Endothelial cell of umbilical vein (primary cell): ENCODE data around the gene SEMA4D. TPM values are rescaled to one million over a fixed set of nuclear protein-coding genes. Genes with fewer than 3 reads are reported as not detected.

Experiments used
- BruUV-seq: library from RNA; stranded (reverse); fragments of 400-500 nt; replicated peaks from 2 replicates; lab custom pipeline; 2021; lab: Mats Ljungman, UMichigan
- CTCF ChIA-PET: fragments of 300-600, 350-600 bp; sonication (Branson Sonifier 250); formaldehyde crosslinking; loops from one replicate; lab custom pipeline; 2021; ENCODE audit warnings: antibody characterized with exemption, inconsistent platforms; lab: Charles Lee
- POLR2A ChIA-PET: fragments of 300-600, 350-600 bp; sonication (Branson Sonifier 250); formaldehyde crosslinking; loops from one replicate; lab custom pipeline; 2021; ENCODE audit warnings: antibody characterized with exemption, inconsistent platforms; lab: Charles Lee
- DNase-seq: peaks from one replicate; pipeline ENCODE4 v3.0.0-alpha.2; 2011; ENCODE audit warnings: low read depth, low spot score
- FAIRE-seq: peaks from 2 replicates; lab custom pipeline; 2011; peaks lifted over from hg19 to GRCh38; lab: Jason Lieb, UNC
- H2AFZ ChIP-seq: 2 replicates; pipeline ENCODE4 v1.6.0; 2012; ENCODE audit warnings: low read depth, low read length, control low read depth, inconsistent platforms
- H3K27ac ChIP-seq: 2 replicates; pipeline ENCODE4 v1.5.1; 2011; ENCODE audit warnings: low read depth, mild to moderate bottlenecking, control low read depth, low read length, moderate library complexity; ENCODE audit not compliant: insufficient read depth
- H3K27me3 ChIP-seq, 2 experiments: 2 replicates each; pipeline versions ENCODE4 v1.6.0 to v1.6.1; 2011; ENCODE audit warnings: low read length in 2 of 2, mixed read lengths in 1 of 2; ENCODE audit not compliant: control insufficient read depth in 2 of 2, insufficient read depth in 2 of 2
- H3K36me3 ChIP-seq, 2 experiments: 2 replicates in 1 of 2; 3 replicates in 1 of 2; pipeline ENCODE4 v1.5.1; 2011; ENCODE audit warnings: low read length in 2 of 2, mild to moderate bottlenecking in 1 of 2, moderate library complexity in 1 of 2; ENCODE audit not compliant: control insufficient read depth in 2 of 2, insufficient read depth in 2 of 2; ENCODE audit errors: extremely low read depth in 1 of 2
- H3K4me1 ChIP-seq: 3 replicates; pipeline ENCODE4 v1.5.1; 2011; ENCODE audit warnings: mild to moderate bottlenecking, low read length; ENCODE audit not compliant: control insufficient read depth, insufficient read depth; ENCODE audit errors: extremely low read depth
- H3K4me2 ChIP-seq: 2 replicates; pipeline ENCODE4 v1.6.1; 2011; ENCODE audit warnings: low read length, control low read depth, mixed read lengths; ENCODE audit not compliant: insufficient read depth
- H3K4me3 ChIP-seq, 3 experiments: fragments of 200-600 bp in 1 of 3; sonication (generic), shearing (Covaris generic) in 1 of 3; replicated peaks in 1 of 3; 2 replicates each; pipeline ENCODE4 v1.5.1; 2011 to 2016; ENCODE audit warnings: control low read depth in 3 of 3, low read length in 3 of 3, mild to moderate bottlenecking in 2 of 3, inconsistent platforms in 1 of 3, low read depth in 1 of 3, moderate library complexity in 1 of 3; ENCODE audit not compliant: insufficient read depth in 1 of 3
- H3K79me2 ChIP-seq: 2 replicates; pipeline ENCODE4 v1.6.0; 2012; ENCODE audit warnings: low read length, inconsistent platforms; ENCODE audit not compliant: control insufficient read depth, insufficient read depth
- H3K9ac ChIP-seq: replicated peaks from 2 replicates; pipeline ENCODE3; 2011; ENCODE audit warnings: low read length, control low read depth; ENCODE audit not compliant: insufficient read depth; ENCODE audit errors: extremely low read depth
- H3K9me1 ChIP-seq: replicated peaks from 3 replicates; pipeline ENCODE4 v1.6.0; 2011; ENCODE audit warnings: mild to moderate bottlenecking, low read length; ENCODE audit not compliant: control insufficient read depth, insufficient read depth; ENCODE audit errors: extremely low read depth
- H3K9me3 ChIP-seq: replicated peaks from 2 replicates; pipeline ENCODE4 v1.5.1; 2012; ENCODE audit warnings: low read length, inconsistent platforms; ENCODE audit not compliant: control insufficient read depth, insufficient read depth
- H4K20me1 ChIP-seq: replicated peaks from 2 replicates; pipeline ENCODE3; 2011; ENCODE audit warnings: mild to moderate bottlenecking, low read length; ENCODE audit not compliant: control insufficient read depth, insufficient read depth; ENCODE audit errors: extremely low read depth
- EZH2 ChIP-seq: IDR thresholded peaks from 2 replicates; pipeline ENCODE4 v1.6.1; 2012; ENCODE audit warnings: borderline replicate concordance, low read depth, mild to moderate bottlenecking, moderate library complexity, low read length, inconsistent platforms; ENCODE audit not compliant: severe bottlenecking
- FOS ChIP-seq: IDR thresholded peaks from 2 replicates; pipeline ENCODE4 v1.6.1; 2011; ENCODE audit warnings: mild to moderate bottlenecking, low read length, moderate library complexity, borderline replicate concordance; ENCODE audit not compliant: insufficient read depth
- GATA2 ChIP-seq: IDR thresholded peaks from 2 replicates; pipeline ENCODE4 v1.7.0; 2011; ENCODE audit warnings: low read depth, mild to moderate bottlenecking, moderate library complexity, mixed read lengths, low read length; ENCODE audit not compliant: insufficient read length, insufficient read depth
- JUN ChIP-seq: IDR thresholded peaks from 2 replicates; pipeline ENCODE4 v1.6.1; 2011; ENCODE audit warnings: borderline replicate concordance, low read depth; ENCODE audit not compliant: insufficient read length, insufficient read depth
- MYC ChIP-seq: IDR thresholded peaks from one replicate; pipeline ENCODE4 v1.6.1; 2011; ENCODE audit warnings: mild to moderate bottlenecking, low read depth, low read length
- POLR2A ChIP-seq: IDR thresholded peaks from 2 replicates; pipeline ENCODE4 v1.6.1; 2012; ENCODE audit warnings: low read depth, mild to moderate bottlenecking, control low read depth, low read length
- POLR2AphosphoS5 ChIP-seq: IDR thresholded peaks from 2 replicates; pipeline ENCODE4 v1.6.1; 2012; ENCODE audit warnings: low read depth, mild to moderate bottlenecking, control low read depth, low read length, moderate library complexity; ENCODE audit not compliant: insufficient read depth
- dilution Hi-C: fragments of 300-500 bp; cut with MboI; formaldehyde crosslinking; loops from one replicate; pipeline ENCODE4 v1.15.0; 2019; ENCODE audit warnings: low sequenced_read_pairs; ENCODE audit not compliant: extremely low pct_ligation_motif_present
- intact Hi-C: fragments of 100-400 bp; cut with micrococcal nuclease; formaldehyde crosslinking; loops from one replicate; pipeline ENCODE4 v1.10.0; 2022
- polyA plus RNA-seq, 4 experiments: library from polyadenylated mRNA; depleted of rRNA in 3 of 4; stranded (reverse) in 3 of 4; unstranded in 1 of 4; fragments of >200 nt; gene quantifications; 2 replicates each; pipeline versions ENCODE4 v1.2.1 to v1.2.3, GENCODE V29; 2011 to 2012; ENCODE audit warnings: missing spikeins in 1 of 4
- total RNA-seq: library from RNA; stranded (reverse); gene quantifications from 2 replicates; pipeline ENCODE4 v1.2.3, GENCODE V29; 2021
- TF ChIP-seq, protein P1 (sequence below), 2 donors: IDR thresholded peaks; 1 replicate in 1 of 2; 2 replicates in 1 of 2; pipeline ENCODE4 v1.5.1; 2011; ENCODE audit warnings: low read length in 2 of 2, mild to moderate bottlenecking in 2 of 2, moderate library complexity in 2 of 2, control low read depth in 1 of 2, inconsistent platforms in 1 of 2, low read depth in 1 of 2; ENCODE audit not compliant: insufficient read depth in 1 of 2; ENCODE audit errors: extremely low read depth in 1 of 2
- TF ChIP-seq, protein P2 (sequence below): IDR thresholded peaks from 2 replicates; pipeline ENCODE4 v1.6.1; 2011; ENCODE audit not compliant: insufficient read depth, insufficient read length

Gene SEMA4D
- total and polyA plus RNA-seq, 2 donors (not counting 3 experiments of a cell fraction or from before 2014, with no cell fraction given) = 3.9 to 15.7 TPM

DNA sequence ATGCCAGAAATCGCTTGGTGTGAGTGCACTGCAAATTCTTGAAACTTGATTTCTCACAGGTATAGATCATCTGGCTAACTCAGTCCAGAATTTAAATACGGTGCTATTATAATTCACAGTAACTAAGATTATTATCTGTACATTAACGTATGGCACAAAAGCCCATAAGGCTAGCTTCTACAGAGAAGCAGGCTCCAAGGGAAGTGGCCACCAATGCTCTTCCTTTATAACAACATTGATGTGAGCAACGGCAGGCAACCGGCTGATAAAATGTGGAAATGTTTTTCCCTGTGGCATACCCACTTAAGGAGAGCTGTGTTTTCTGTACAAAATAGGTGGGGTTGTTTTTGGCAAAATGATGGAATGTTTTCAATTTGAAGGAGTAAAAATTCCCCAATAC lies 35.7 kb downstream of the SEMA4D start:
- BruUV-seq = no TSS peak
- FAIRE-seq = no peak
- Histone ChIP-seq H3K27ac (no peak overlapping the region), H2AFZ (no peak overlapping the region), H3K4me2 (no peak overlapping the region), H3K9ac (no peak overlapping the region), H4K20me1 (no peaks in the 10 kb centered on the region), H3K9me1 (no peaks in the 10 kb centered on the region), H3K9me3 (no peaks in the 10 kb centered on the region), H3K27me3 (no peaks in the 10 kb centered on the region), H3K4me1 (peaks cover 5% of the 10 kb centered on the region), H3K4me3 (no peak overlapping the region), H3K79me2 (no peaks in the 10 kb centered on the region), H3K36me3 (no peaks in the 10 kb centered on the region)
- CTCF ChIA-PET = interaction anchor here (1.1 kb wide), 1 partner anchor 87 kb away, joined by 5 read pairs; no protein-coding TSS in a partner anchor
- no peak for DNase-seq
- dilution Hi-C loops = no loop called here
- intact Hi-C loops = no loop called here
- POLR2A ChIA-PET = no interaction called here
- TF ChIP-seq FOS (no peak), POLR2AphosphoS5 (no peak), POLR2A (no peak), MYC (no peak), EZH2 (no peak), JUN (no peak), GATA2 (no peak)
- TF ChIP-seq, protein P1, sequence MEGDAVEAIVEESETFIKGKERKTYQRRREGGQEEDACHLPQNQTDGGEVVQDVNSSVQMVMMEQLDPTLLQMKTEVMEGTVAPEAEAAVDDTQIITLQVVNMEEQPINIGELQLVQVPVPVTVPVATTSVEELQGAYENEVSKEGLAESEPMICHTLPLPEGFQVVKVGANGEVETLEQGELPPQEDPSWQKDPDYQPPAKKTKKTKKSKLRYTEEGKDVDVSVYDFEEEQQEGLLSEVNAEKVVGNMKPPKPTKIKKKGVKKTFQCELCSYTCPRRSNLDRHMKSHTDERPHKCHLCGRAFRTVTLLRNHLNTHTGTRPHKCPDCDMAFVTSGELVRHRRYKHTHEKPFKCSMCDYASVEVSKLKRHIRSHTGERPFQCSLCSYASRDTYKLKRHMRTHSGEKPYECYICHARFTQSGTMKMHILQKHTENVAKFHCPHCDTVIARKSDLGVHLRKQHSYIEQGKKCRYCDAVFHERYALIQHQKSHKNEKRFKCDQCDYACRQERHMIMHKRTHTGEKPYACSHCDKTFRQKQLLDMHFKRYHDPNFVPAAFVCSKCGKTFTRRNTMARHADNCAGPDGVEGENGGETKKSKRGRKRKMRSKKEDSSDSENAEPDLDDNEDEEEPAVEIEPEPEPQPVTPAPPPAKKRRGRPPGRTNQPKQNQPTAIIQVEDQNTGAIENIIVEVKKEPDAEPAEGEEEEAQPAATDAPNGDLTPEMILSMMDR (IDR thresholded peaks at IDR 0.05; ENCODE audit: extremely low read depth in 1 of 2, insufficient read depth in 1 of 2, low read depth in 1 of 2, low read length in 2 of 2) = no peak
- TF ChIP-seq, protein P2, sequence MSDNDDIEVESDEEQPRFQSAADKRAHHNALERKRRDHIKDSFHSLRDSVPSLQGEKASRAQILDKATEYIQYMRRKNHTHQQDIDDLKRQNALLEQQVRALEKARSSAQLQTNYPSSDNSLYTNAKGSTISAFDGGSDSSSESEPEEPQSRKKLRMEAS = no peak
